H9 (cell line): ENCODE measurements around the gene CXCL13. TPM values are rescaled to one million over a fixed set of nuclear protein-coding genes. Genes with fewer than 3 reads are reported as not detected.

ENCODE experiments used
- DNase-seq: peaks from one replicate; pipeline ENCODE4 v3.0.0-alpha.2; 2017
- H2AFZ ChIP-seq: one replicate; pipeline ENCODE4 v1.6.1; 2013; ENCODE audit warnings: mild to moderate bottlenecking, low read length, control low read depth, moderate library complexity
- H2AK5ac ChIP-seq: 2 replicates; pipeline ENCODE4 v1.6.1; 2013; ENCODE audit warnings: low read length, control low read depth, mixed read lengths; ENCODE audit not compliant: insufficient read length
- H2BK120ac ChIP-seq: one replicate; pipeline ENCODE4 v1.6.1; 2013; ENCODE audit warnings: low read depth, mild to moderate bottlenecking, low read length, control low read depth, inconsistent platforms; ENCODE audit not compliant: poor library complexity, severe bottlenecking
- H2BK12ac ChIP-seq: 2 replicates; pipeline ENCODE4 v1.6.1; 2013; ENCODE audit warnings: low read length, control low read depth, mixed read lengths, low read depth; ENCODE audit not compliant: insufficient read length
- H2BK15ac ChIP-seq: 2 replicates; pipeline ENCODE4 v1.6.1; 2013; ENCODE audit warnings: low read depth, low read length, control low read depth
- H2BK20ac ChIP-seq: one replicate; pipeline ENCODE4 v1.6.1; 2013; ENCODE audit warnings: low read depth, mild to moderate bottlenecking, low read length, control low read depth, inconsistent platforms; ENCODE audit not compliant: poor library complexity, severe bottlenecking
- H2BK5ac ChIP-seq: 2 replicates; pipeline ENCODE4 v1.6.1; 2013; ENCODE audit warnings: low read length, control low read depth, mixed read lengths; ENCODE audit not compliant: insufficient read length
- H3K14ac ChIP-seq: 2 replicates; pipeline ENCODE4 v1.6.1; 2013; ENCODE audit warnings: low read length, control low read depth; ENCODE audit not compliant: insufficient read depth
- H3K18ac ChIP-seq: 2 replicates; pipeline ENCODE4 v1.6.1; 2013; ENCODE audit warnings: low read depth, mild to moderate bottlenecking, mixed read lengths, low read length, control low read depth; ENCODE audit not compliant: insufficient read length
- H3K23ac ChIP-seq: 2 replicates; pipeline ENCODE4 v1.6.1; 2013; ENCODE audit warnings: low read length, control low read depth, mixed read lengths, low read depth; ENCODE audit not compliant: insufficient read length
- H3K23me2 ChIP-seq: 2 replicates; pipeline ENCODE4 v1.6.1; 2013; ENCODE audit warnings: low read depth, mild to moderate bottlenecking, mixed read lengths, low read length, control low read depth; ENCODE audit not compliant: insufficient read length, poor library complexity, severe bottlenecking
- H3K27ac ChIP-seq: 2 replicates; pipeline ENCODE4 v1.5.1; 2013; ENCODE audit warnings: low read length, control low read depth, mixed read lengths, low read depth; ENCODE audit not compliant: insufficient read length
- H3K27me3 ChIP-seq: 2 replicates; pipeline ENCODE4 v1.6.1; 2013; ENCODE audit warnings: low read length, control low read depth, inconsistent platforms; ENCODE audit not compliant: insufficient read depth
- H3K4ac ChIP-seq: 2 replicates; pipeline ENCODE4 v1.6.1; 2013; ENCODE audit warnings: low read depth, mild to moderate bottlenecking, control low read depth, inconsistent platforms, low read length, moderate library complexity
- H3K4me1 ChIP-seq: 2 replicates; pipeline ENCODE4 v1.6.1; 2013; ENCODE audit warnings: low read length, control low read depth, inconsistent platforms; ENCODE audit not compliant: insufficient read depth
- H3K4me2 ChIP-seq: 2 replicates; pipeline ENCODE4 v1.6.1; 2013; ENCODE audit warnings: low read length, control low read depth, mixed read lengths; ENCODE audit not compliant: insufficient read length, insufficient read depth
- H3K56ac ChIP-seq: 2 replicates; pipeline ENCODE4 v1.6.1; 2013; ENCODE audit warnings: low read depth, mild to moderate bottlenecking, mixed read lengths, low read length, control low read depth; ENCODE audit not compliant: insufficient read length
- H3K79me1 ChIP-seq: 2 replicates; pipeline ENCODE4 v1.6.1; 2013; ENCODE audit warnings: low read depth, mild to moderate bottlenecking, moderate library complexity, low read length, control low read depth, inconsistent platforms; ENCODE audit not compliant: insufficient read depth, poor library complexity, severe bottlenecking
- H3K79me2 ChIP-seq: 2 replicates; pipeline ENCODE4 v1.6.1; 2013; ENCODE audit warnings: low read length, control low read depth, inconsistent platforms; ENCODE audit not compliant: insufficient read depth
- H3K9ac ChIP-seq: 2 replicates; pipeline ENCODE4 v1.6.1; 2013; ENCODE audit warnings: low read length, control low read depth, mixed read lengths; ENCODE audit not compliant: insufficient read length; ENCODE audit errors: extremely low read depth
- H3K9me3 ChIP-seq: one replicate; pipeline ENCODE4 v1.6.1; 2013; ENCODE audit warnings: low read depth, low read length, inconsistent platforms; ENCODE audit not compliant: control insufficient read depth
- H3T11ph ChIP-seq: one replicate; pipeline ENCODE4 v1.6.1; 2013; ENCODE audit warnings: mild to moderate bottlenecking, low read length, control low read depth, inconsistent platforms
- H4K20me1 ChIP-seq: one replicate; pipeline ENCODE4 v1.6.1; 2013; ENCODE audit not compliant: control insufficient read depth, insufficient read length, insufficient read depth
- H4K5ac ChIP-seq: 2 replicates; pipeline ENCODE4 v1.6.1; 2013; ENCODE audit warnings: low read depth, mild to moderate bottlenecking, mixed read lengths, low read length, control low read depth; ENCODE audit not compliant: insufficient read length
- H4K8ac ChIP-seq: replicated peaks from 2 replicates; pipeline ENCODE4 v1.6.1; 2013; ENCODE audit warnings: low read length, control low read depth, mixed read lengths, low read depth; ENCODE audit not compliant: insufficient read length
- H4K91ac ChIP-seq: 2 replicates; pipeline ENCODE4 v1.6.1; 2013; ENCODE audit warnings: low read depth, mild to moderate bottlenecking, moderate library complexity, mixed read lengths, low read length, control low read depth; ENCODE audit not compliant: insufficient read length
- H3K27ac Mint-ChIP-seq, 3 experiments: 2 replicates in 2 of 3; 3 replicates in 1 of 3; pipeline ENCODE4 v1.8.0; 2020 to 2021; ENCODE audit warnings: mixed read lengths in 3 of 3, mild to moderate bottlenecking in 1 of 3, moderate library complexity in 1 of 3
- H3K27me3 Mint-ChIP-seq: 2 replicates; pipeline ENCODE4 v1.8.0; 2021; ENCODE audit warnings: low read depth, mild to moderate bottlenecking, moderate library complexity, mixed read lengths
- H3K36me3 Mint-ChIP-seq, 3 experiments: 2 replicates in 2 of 3; 3 replicates in 1 of 3; pipeline ENCODE4 v1.8.0; 2020 to 2021; ENCODE audit warnings: low read depth in 3 of 3, mixed read lengths in 3 of 3; ENCODE audit not compliant: insufficient read depth in 1 of 3
- H3K4me1 Mint-ChIP-seq, 2 experiments: 2 replicates each; pipeline ENCODE4 v1.8.0; 2020; ENCODE audit warnings: mixed read lengths in 2 of 2
- H3K4me3 Mint-ChIP-seq, 2 experiments: 2 replicates in 1 of 2; 3 replicates in 1 of 2; pipeline ENCODE4 v1.8.0; 2020 to 2021; ENCODE audit warnings: mild to moderate bottlenecking in 2 of 2, mixed read lengths in 2 of 2, moderate library complexity in 1 of 2
- H3K9me3 Mint-ChIP-seq, 2 experiments: 2 replicates in 1 of 2; 3 replicates in 1 of 2; pipeline ENCODE4 v1.8.0; 2020; ENCODE audit warnings: mild to moderate bottlenecking in 2 of 2, mixed read lengths in 2 of 2, moderate library complexity in 1 of 2
- CTCF ChIP-seq: fragments of 200-600 bp; sonication (generic); conservative IDR thresholded peaks from 3 replicates; pipeline ENCODE4 v1.8.0; 2021; ENCODE audit warnings: antibody characterized with exemption, mild to moderate bottlenecking
- total RNA-seq: library from RNA; stranded (reverse); gene quantifications from 2 replicates; pipeline ENCODE4 v1.2.1, GENCODE V29; 2021

CXCL13 gene
- total RNA-seq, 1 experiment from 2014 or later = not detected

- H4K91ac ChIP-seq = no peak overlapping the region
- no peaks in the 10 kb centered on the region for H3K27me3 ChIP-seq
- no peak overlapping the region for H2BK5ac ChIP-seq
- no peak overlapping the region for H3K56ac ChIP-seq
- no peak overlapping the region for H3K4ac ChIP-seq
- no peak overlapping the region for H4K5ac ChIP-seq
- no peak overlapping the region for H4K8ac ChIP-seq
- no peaks in the 10 kb centered on the region; the same call in 1 of the 2 replicates for H3K27me3 Mint-ChIP-seq
- no peaks in the 10 kb centered on the region for H3K4me1 ChIP-seq
- no peaks in the 10 kb centered on the region for H3K9me3 ChIP-seq
- H3K79me2 ChIP-seq = no peaks in the 10 kb centered on the region
- no peak overlapping the region for H3K14ac ChIP-seq
- H3K79me1 ChIP-seq = no peaks in the 10 kb centered on the region
- no peak overlapping the region for H2BK15ac ChIP-seq
- no peak overlapping the region for H2AFZ ChIP-seq
- H4K20me1 ChIP-seq = no peaks in the 10 kb centered on the region
- no peak overlapping the region for H2AK5ac ChIP-seq
- H3K36me3 Mint-ChIP-seq = peaks cover 2 to 25% (median 4%) of the 10 kb centered on the region in 3 experiments; a peak in 6 of 7 replicates
- no peak overlapping the region for H3K18ac ChIP-seq
- TF ChIP-seq CTCF = no peak
- H3K4me2 ChIP-seq = no peak overlapping the region
- H3K27ac Mint-ChIP-seq = no peak overlapping the region
- no peak overlapping the region for H2BK12ac ChIP-seq
- H3T11ph ChIP-seq = no peak overlapping the region
- H3K23ac ChIP-seq = no peak overlapping the region
- no peak overlapping the region for H2BK20ac ChIP-seq
- no peak overlapping the region for H3K4me3 Mint-ChIP-seq
- H2BK120ac ChIP-seq = no peak overlapping the region
- no peak overlapping the region for H3K9ac ChIP-seq
- no peak for DNase-seq
- peaks cover 10 to 14% of the 10 kb centered on the region in 2 experiments for H3K9me3 Mint-ChIP-seq
- no peak overlapping the region for H3K27ac ChIP-seq
- peaks cover 20 to 22% of the 10 kb centered on the region in 2 experiments for H3K4me1 Mint-ChIP-seq
- H3K23me2 ChIP-seq = no peaks in the 10 kb centered on the region
Measured at GRCh38 chr4:77651820-77652219, 46.2 kb downstream of the CXCL13 start.
